KBM-7 (cell line): ENCODE results near the gene VPREB3.

ENCODE experiments used
- DNase-seq: peaks from one replicate; pipeline ENCODE4 v3.0.0-alpha.2; 2015
- in situ Hi-C: fragments of 300-500 bp; cut with MboI; formaldehyde crosslinking; loops from 2 replicates; pipeline ENCODE4 v1.14.3; 2020; ENCODE audit warnings: low sequenced_read_pairs, low pct_unique_long_range_greater_than_20kb, mixed read lengths

VPREB3 gene

GRCh38 chr22:23712256-23712655 is 42.0 kb downstream of the VPREB3 start:
- DNase-seq, result no peak

GRCh38 chr22:23709107-23709506 is 45.1 kb downstream of the VPREB3 start:
- in situ Hi-C loops, result loop anchor here (25.0 kb wide), 1 partner anchor 103 kb away; no protein-coding TSS in a partner anchor
- DNase-seq, result no peak

More at GRCh38 chr22:23712256-23712655, 42.0 kb downstream of the VPREB3 start:
- in situ Hi-C loops, result loop anchor here (25.0 kb wide), 1 partner anchor 100 kb away; no protein-coding TSS in a partner anchor

GRCh38 chr22:23708270-23708669 is 46.0 kb downstream of the VPREB3 start:
- no peak for DNase-seq
- in situ Hi-C loops, result loop anchor here (25.0 kb wide), 1 partner anchor 104 kb away; no protein-coding TSS in a partner anchor

GRCh38 chr22:23705358-23705757 is 48.9 kb downstream of the VPREB3 start:
- in situ Hi-C loops, result loop anchor here (25.0 kb wide), 1 partner anchor 107 kb away; no protein-coding TSS in a partner anchor
- DNase-seq, result no peak

- in situ Hi-C loops, result loop anchor here (25.0 kb wide), 1 partner anchor 107 kb away; no protein-coding TSS in a partner anchor
- no peak for DNase-seq
Observed at GRCh38 chr22:23704829-23705228, 49.4 kb downstream of the VPREB3 start.

- no peak for DNase-seq
- in situ Hi-C loops, result loop anchor here (25.0 kb wide), 1 partner anchor 108 kb away; no protein-coding TSS in a partner anchor
Observed at GRCh38 chr22:23704062-23704461, 50.2 kb downstream of the VPREB3 start.
